GM23338 (cell line): ENCODE measurements around the gene DUSP5. TPM values are rescaled to one million over a fixed set of nuclear protein-coding genes. Genes with fewer than 3 reads are reported as not detected.

ENCODE experiments used
- ATAC-seq: fragments of 200-7000 bp; cut with Tn5 transposase; 3 replicates; pipeline ENCODE4 v1.9.1; 2020
- DNase-seq: peaks from one replicate; pipeline ENCODE4 v3.0.0-alpha.2; 2015; ENCODE audit warnings: low spot score
- H2AFZ ChIP-seq: fragments of 200-600 bp; sonication (generic); 2 replicates; pipeline ENCODE4 v1.8.0; 2016; ENCODE audit warnings: antibody characterized with exemption, mild to moderate bottlenecking, moderate library complexity
- H3F3A ChIP-seq: fragments of 200-600 bp; sonication (generic); replicated peaks from 2 replicates; pipeline ENCODE4 v1.8.0; 2017; ENCODE audit warnings: antibody characterized with exemption, mixed run types, low read depth
- H3K27ac ChIP-seq: fragments of 200-600 bp; sonication (generic); 2 replicates; pipeline ENCODE4 v1.6.1; 2016; ENCODE audit warnings: low read depth
- H3K27me3 ChIP-seq: fragments of 200-600 bp; sonication (generic); 2 replicates; pipeline ENCODE4 v1.8.0; 2016; ENCODE audit warnings: mild to moderate bottlenecking, mixed run types, moderate library complexity; ENCODE audit not compliant: insufficient read depth
- H3K36me3 ChIP-seq: fragments of 200-600 bp; sonication (generic); 2 replicates; pipeline ENCODE4 v1.8.0; 2016; ENCODE audit warnings: mild to moderate bottlenecking; ENCODE audit not compliant: insufficient read depth
- H3K4me1 ChIP-seq: fragments of 200-600 bp; sonication (generic); 2 replicates; pipeline ENCODE4 v1.8.0; 2016; ENCODE audit warnings: mild to moderate bottlenecking, moderate library complexity; ENCODE audit not compliant: insufficient read depth
- H3K4me2 ChIP-seq: fragments of 200-600 bp; sonication (generic); 2 replicates; pipeline ENCODE4 v1.7.1; 2017; ENCODE audit warnings: mixed run types
- H3K4me3 ChIP-seq: fragments of 200-600 bp; sonication (generic); 2 replicates; pipeline ENCODE4 v1.6.1; 2016; ENCODE audit warnings: mixed run types
- H3K79me2 ChIP-seq: fragments of 200-600 bp; sonication (generic); replicated peaks from 2 replicates; pipeline ENCODE4 v1.8.0; 2017; ENCODE audit warnings: mild to moderate bottlenecking; ENCODE audit not compliant: insufficient read depth
- H3K9me2 ChIP-seq: fragments of 200-600 bp; sonication (generic); 2 replicates; pipeline ENCODE4 v1.8.0; 2017; ENCODE audit not compliant: insufficient read depth
- H4K20me1 ChIP-seq: fragments of 200-600 bp; sonication (generic); replicated peaks from 2 replicates; pipeline ENCODE4 v1.8.0; 2017; ENCODE audit warnings: mild to moderate bottlenecking; ENCODE audit not compliant: insufficient read depth
- H3K27ac Mint-ChIP-seq: 2 replicates; pipeline ENCODE4 v1.8.0; 2020; ENCODE audit warnings: inconsistent platforms, mild to moderate bottlenecking, moderate library complexity, mixed read lengths
- H3K27me3 Mint-ChIP-seq: 3 replicates; pipeline ENCODE4 v1.8.0; 2022; ENCODE audit warnings: low read depth, mild to moderate bottlenecking, moderate library complexity, mixed read lengths, inconsistent platforms; ENCODE audit not compliant: insufficient read depth, poor library complexity
- H3K36me3 Mint-ChIP-seq: 3 replicates; pipeline ENCODE4 v1.8.0; 2021; ENCODE audit warnings: low read depth, mild to moderate bottlenecking, inconsistent platforms, moderate library complexity, mixed read lengths
- H3K4me1 Mint-ChIP-seq: 3 replicates; pipeline ENCODE4 v1.8.0; 2020; ENCODE audit warnings: mild to moderate bottlenecking, inconsistent platforms, mixed read lengths
- H3K4me3 Mint-ChIP-seq: 3 replicates; pipeline ENCODE4 v1.8.0; 2021; ENCODE audit warnings: moderate library complexity, mild to moderate bottlenecking, inconsistent platforms, mixed read lengths
- H3K9me3 Mint-ChIP-seq: 3 replicates; pipeline ENCODE4 v1.8.0; 2020; ENCODE audit warnings: moderate library complexity, mild to moderate bottlenecking, inconsistent platforms, mixed read lengths
- CREB1 ChIP-seq: fragments of 250-450 bp; sonication (Bioruptor Pico); IDR thresholded peaks from 2 replicates; pipeline ENCODE4 v1.5.0; 2020; ENCODE audit warnings: low read depth, mild to moderate bottlenecking, moderate library complexity
- CTCF ChIP-seq, 2 experiments: fragments of 200-600 bp in 1 of 2; sonication (generic) in 1 of 2; conservative IDR thresholded peaks; 2 replicates each; pipeline versions ENCODE4 v1.5.1 to v1.6.1; 2016 to 2017; ENCODE audit warnings: antibody characterized with exemption in 2 of 2, low read depth in 2 of 2, mild to moderate bottlenecking in 2 of 2, moderate library complexity in 1 of 2
- ETS1 ChIP-seq: IDR thresholded peaks from 2 replicates; pipeline ENCODE4 v1.6.1; 2016; ENCODE audit warnings: antibody characterized with exemption
- EZH2 ChIP-seq: fragments of 200-600 bp; sonication (generic); IDR thresholded peaks from one replicate; pipeline ENCODE4 v1.8.0; 2017; ENCODE audit warnings: antibody characterized with exemption, mild to moderate bottlenecking, low read depth; ENCODE audit not compliant: unreplicated experiment
- EZH2phosphoT487 ChIP-seq: fragments of 200-600 bp; sonication (generic); IDR thresholded peaks from one replicate; pipeline ENCODE4 v1.8.1; 2018; ENCODE audit warnings: antibody characterized with exemption; ENCODE audit not compliant: unreplicated experiment
- JUNB ChIP-seq: IDR thresholded peaks from one replicate; pipeline ENCODE4 v1.6.1; 2016; ENCODE audit warnings: antibody characterized with exemption; ENCODE audit not compliant: unreplicated experiment
- NANOG ChIP-seq: IDR thresholded peaks from 2 replicates; pipeline ENCODE4 v1.6.1; 2016; ENCODE audit warnings: antibody characterized with exemption, borderline replicate concordance
- POLR2AphosphoS5 ChIP-seq: IDR thresholded peaks from 2 replicates; pipeline ENCODE4 v1.6.1; 2016; ENCODE audit warnings: antibody characterized with exemption, low read depth
- REST ChIP-seq: IDR thresholded peaks from one replicate; pipeline ENCODE4 v1.6.1; 2018; ENCODE audit warnings: antibody characterized with exemption; ENCODE audit not compliant: unreplicated experiment
- STAT1 ChIP-seq: IDR thresholded peaks from one replicate; pipeline ENCODE4 v1.6.1; 2016; ENCODE audit warnings: antibody characterized with exemption; ENCODE audit not compliant: unreplicated experiment
- ZNF114 ChIP-seq: fragments of 250-450 bp; sonication (Bioruptor Pico); IDR thresholded peaks from 2 replicates; pipeline ENCODE4 v1.5.0; 2020; ENCODE audit warnings: mild to moderate bottlenecking, moderate library complexity
- ZNF331 ChIP-seq: fragments of 250-450 bp; sonication (Bioruptor Pico); IDR thresholded peaks from 2 replicates; pipeline ENCODE4 v1.5.0; 2020; ENCODE audit warnings: low read depth, mild to moderate bottlenecking, moderate library complexity
- ZNF462 ChIP-seq: fragments of 250-450 bp; sonication (Bioruptor Pico); IDR thresholded peaks from 2 replicates; pipeline ENCODE4 v1.5.0; 2020; ENCODE audit warnings: mild to moderate bottlenecking, moderate library complexity
- polyA plus RNA-seq: library from polyadenylated mRNA; unstranded; fragments of >200 nt; fragmentation: Nextera tagmentation; extraction: Ambion mirVana; gene quantifications from 2 replicates; pipeline ENCODE4 v1.2.1, GENCODE V29; 2016
- total RNA-seq: library from RNA; depleted of rRNA; stranded (reverse); fragments of >200 nt; shearing (Covaris generic); gene quantifications from 2 replicates; pipeline ENCODE4 v1.2.3, GENCODE V29; 2014

DUSP5 gene
- total and polyA plus RNA-seq, 2 experiments from 2014 or later: 10.8 to 35.9 TPM

GRCh38 chr10:110474826-110475225, 22.9 kb upstream of the DUSP5 start:
- Histone ChIP-seq H3F3A (no peaks in the 10 kb centered on the region), H3K9me2 (no peaks in the 10 kb centered on the region), H3K79me2 (no peaks in the 10 kb centered on the region), H3K4me2 (no peak overlapping the region), H3K4me3 (no peak overlapping the region), H3K4me1 (peaks cover 15% of the 10 kb centered on the region; the same call in 1 of the 2 replicates), H4K20me1 (no peaks in the 10 kb centered on the region), H3K27ac (no peak overlapping the region), H3K36me3 (no peaks in the 10 kb centered on the region), H3K27me3 (no peaks in the 10 kb centered on the region), H2AFZ (peak overlapping the region; percentile 25)
- ATAC-seq (peak; percentile 25; the same call in 1 of the 3 replicates), DNase-seq (no peak)
- H3K4me1 Mint-ChIP-seq: peaks cover 10% of the 10 kb centered on the region
- TF ChIP-seq REST (no peak), CREB1 (no peak), CTCF (conservative IDR thresholded peaks at IDR 0.05; ENCODE audit: low read depth in 2 of 2) (no peak), STAT1 (no peak), EZH2phosphoT487 (no peak), ETS1 (no peak), POLR2AphosphoS5 (no peak), ZNF114 (CRISPR knock-in tag) (no peak), JUNB (no peak), ZNF331 (no peak), ZNF462 (no peak), NANOG (no peak), EZH2 (no peak)
- H3K36me3 Mint-ChIP-seq: peaks cover under 1% of the 10 kb centered on the region; the same call in 2 of the 3 replicates
- peaks cover 3% of the 10 kb centered on the region for H3K27me3 Mint-ChIP-seq
- no peak overlapping the region for H3K4me3 Mint-ChIP-seq
- H3K27ac Mint-ChIP-seq: no peak overlapping the region
- H3K9me3 Mint-ChIP-seq: peaks cover 6% of the 10 kb centered on the region
